Loucy (cell line): ENCODE results near the gene PAQR4.
"Not testable (repeated sequence)": the region's sequence is repeated elsewhere in the genome, so short reads cannot be mapped to it uniquely, and the experiment has no call there.

Source experiments
- H2AFZ ChIP-seq: fragments of 200-600 bp; sonication (generic); 2 replicates; pipeline ENCODE4 v1.6.0; 2016; ENCODE audit warnings: antibody characterized with exemption, mild to moderate bottlenecking, low read length, moderate library complexity
- H3F3A ChIP-seq: fragments of 200-600 bp; 2 replicates; pipeline ENCODE4 v1.6.0; 2016; ENCODE audit warnings: antibody characterized with exemption, low read depth, mild to moderate bottlenecking
- H3K27me3 ChIP-seq: fragments of 200-600 bp; sonication (generic); 2 replicates; pipeline ENCODE4 v1.6.1; 2014; ENCODE audit warnings: low read length, mild to moderate bottlenecking; ENCODE audit not compliant: insufficient read depth, poor library complexity, severe bottlenecking
- H3K36me3 ChIP-seq: fragments of 200-600 bp; sonication (generic); 2 replicates; pipeline ENCODE4 v1.6.1; 2016; ENCODE audit warnings: low read length; ENCODE audit not compliant: insufficient read depth
- H3K4me1 ChIP-seq: fragments of 200-600 bp; sonication (generic); 2 replicates; pipeline ENCODE4 v1.5.1; 2014; ENCODE audit warnings: low read length, mild to moderate bottlenecking; ENCODE audit not compliant: insufficient read depth, poor library complexity, severe bottlenecking
- H3K4me2 ChIP-seq: fragments of 200-600 bp; sonication (generic); 2 replicates; pipeline ENCODE4 v1.6.0; 2014; ENCODE audit warnings: antibody characterized with exemption, low read length, low read depth, mild to moderate bottlenecking; ENCODE audit not compliant: poor library complexity, severe bottlenecking
- H3K4me3 ChIP-seq: fragments of 200-600 bp; sonication (generic); 2 replicates; pipeline ENCODE4 v1.5.1; 2014; ENCODE audit warnings: low read length, mild to moderate bottlenecking, mixed read lengths; ENCODE audit not compliant: poor library complexity, severe bottlenecking
- H3K79me2 ChIP-seq: fragments of 200-600 bp; sonication (generic); 2 replicates; pipeline ENCODE4 v1.6.1; 2014; ENCODE audit warnings: low read length; ENCODE audit not compliant: insufficient read depth
- H3K9ac ChIP-seq: fragments of 200-600 bp; sonication (generic); 2 replicates; pipeline ENCODE4 v1.6.0; 2014; ENCODE audit warnings: mild to moderate bottlenecking, low read depth, low read length, moderate library complexity; ENCODE audit not compliant: poor library complexity, severe bottlenecking
- H3K9me2 ChIP-seq: fragments of 200-600 bp; sonication (generic); replicated peaks from 2 replicates; pipeline ENCODE4 v1.6.1; 2016; ENCODE audit warnings: low read depth, low read length, mixed read lengths
- H3K9me3 ChIP-seq: fragments of 200-600 bp; sonication (generic); 2 replicates; pipeline ENCODE4 v1.6.1; 2014; ENCODE audit warnings: mild to moderate bottlenecking, antibody characterized with exemption, low read length, low read depth; ENCODE audit not compliant: insufficient read depth
- H4K20me1 ChIP-seq: fragments of 200-600 bp; sonication (generic); 2 replicates; pipeline ENCODE4 v1.6.0; 2014; ENCODE audit warnings: antibody characterized with exemption, low read length, mild to moderate bottlenecking; ENCODE audit not compliant: insufficient read depth, poor library complexity, severe bottlenecking
- EZH2phosphoT487 ChIP-seq: fragments of 200-600 bp; IDR thresholded peaks from 2 replicates; pipeline ENCODE4 v1.6.1; 2018; ENCODE audit warnings: antibody characterized with exemption, mild to moderate bottlenecking, moderate library complexity, borderline replicate concordance
- TF ChIP-seq, protein P1 (sequence below): fragments of 200-600 bp; sonication (generic); conservative IDR thresholded peaks from 2 replicates; pipeline ENCODE4 v1.5.1; 2014; ENCODE audit warnings: mild to moderate bottlenecking, antibody characterized with exemption, low read length

PAQR4 gene

GRCh38 chr16:2930236-2930635, 38.9 kb upstream of the PAQR4 start:
- no peaks in the 10 kb centered on the region for H4K20me1 ChIP-seq
- TF ChIP-seq, protein P1, sequence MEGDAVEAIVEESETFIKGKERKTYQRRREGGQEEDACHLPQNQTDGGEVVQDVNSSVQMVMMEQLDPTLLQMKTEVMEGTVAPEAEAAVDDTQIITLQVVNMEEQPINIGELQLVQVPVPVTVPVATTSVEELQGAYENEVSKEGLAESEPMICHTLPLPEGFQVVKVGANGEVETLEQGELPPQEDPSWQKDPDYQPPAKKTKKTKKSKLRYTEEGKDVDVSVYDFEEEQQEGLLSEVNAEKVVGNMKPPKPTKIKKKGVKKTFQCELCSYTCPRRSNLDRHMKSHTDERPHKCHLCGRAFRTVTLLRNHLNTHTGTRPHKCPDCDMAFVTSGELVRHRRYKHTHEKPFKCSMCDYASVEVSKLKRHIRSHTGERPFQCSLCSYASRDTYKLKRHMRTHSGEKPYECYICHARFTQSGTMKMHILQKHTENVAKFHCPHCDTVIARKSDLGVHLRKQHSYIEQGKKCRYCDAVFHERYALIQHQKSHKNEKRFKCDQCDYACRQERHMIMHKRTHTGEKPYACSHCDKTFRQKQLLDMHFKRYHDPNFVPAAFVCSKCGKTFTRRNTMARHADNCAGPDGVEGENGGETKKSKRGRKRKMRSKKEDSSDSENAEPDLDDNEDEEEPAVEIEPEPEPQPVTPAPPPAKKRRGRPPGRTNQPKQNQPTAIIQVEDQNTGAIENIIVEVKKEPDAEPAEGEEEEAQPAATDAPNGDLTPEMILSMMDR: no peak
- TF ChIP-seq EZH2phosphoT487: no peak
- H3K36me3 ChIP-seq: no peaks in the 10 kb centered on the region

GRCh38 chr16:2931231-2931914, 37.8 kb upstream of the PAQR4 start:
- not testable (repeated sequence) for H3F3A ChIP-seq, H3K4me2 ChIP-seq, H3K36me3 ChIP-seq, H3K4me3 ChIP-seq, H3K9me2 ChIP-seq, H3K9me3 ChIP-seq, H3K9ac ChIP-seq, H3K27me3 ChIP-seq, H2AFZ ChIP-seq, H3K79me2 ChIP-seq, H4K20me1 ChIP-seq, H3K4me1 ChIP-seq

More at GRCh38 chr16:2930236-2930635, 38.9 kb upstream of the PAQR4 start:
- Histone ChIP-seq H3K4me3 (no peak overlapping the region), H3F3A (no peaks in the 10 kb centered on the region), H3K9me3 (no peaks in the 10 kb centered on the region), H3K9me2 (no peaks in the 10 kb centered on the region), H3K4me1 (no peaks in the 10 kb centered on the region), H2AFZ (no peak overlapping the region), H3K4me2 (no peak overlapping the region), H3K79me2 (no peaks in the 10 kb centered on the region), H3K9ac (no peak overlapping the region), H3K27me3 (no peaks in the 10 kb centered on the region)

DNA sequence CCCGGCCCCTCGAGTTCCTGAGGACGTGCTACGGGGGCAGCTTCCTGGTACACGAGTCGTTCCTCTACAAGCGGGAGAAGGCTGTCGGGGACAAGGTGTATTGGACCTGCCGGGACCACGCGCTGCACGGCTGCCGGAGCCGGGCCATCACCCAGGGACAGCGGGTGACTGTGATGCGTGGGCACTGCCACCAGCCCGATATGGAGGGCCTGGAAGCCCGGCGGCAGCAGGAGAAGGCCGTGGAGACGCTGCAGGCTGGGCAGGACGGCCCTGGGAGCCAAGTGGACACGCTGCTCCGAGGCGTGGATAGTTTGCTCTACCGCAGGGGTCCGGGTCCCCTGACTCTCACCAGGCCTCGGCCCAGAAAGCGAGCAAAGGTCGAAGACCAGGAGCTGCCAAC, 36.0 kb upstream of the PAQR4 start:
- Histone ChIP-seq H2AFZ (no peak overlapping the region), H3F3A (no peaks in the 10 kb centered on the region), H3K4me2 (no peak overlapping the region), H3K9me3 (no peaks in the 10 kb centered on the region), H3K27me3 (no peaks in the 10 kb centered on the region), H3K36me3 (no peaks in the 10 kb centered on the region), H3K9me2 (no peaks in the 10 kb centered on the region), H3K4me1 (no peaks in the 10 kb centered on the region), H3K9ac (no peak overlapping the region), H3K79me2 (no peaks in the 10 kb centered on the region), H3K4me3 (no peak overlapping the region), H4K20me1 (no peaks in the 10 kb centered on the region)
- no peak for TF ChIP-seq EZH2phosphoT487
- TF ChIP-seq, protein P1: no peak

DNA sequence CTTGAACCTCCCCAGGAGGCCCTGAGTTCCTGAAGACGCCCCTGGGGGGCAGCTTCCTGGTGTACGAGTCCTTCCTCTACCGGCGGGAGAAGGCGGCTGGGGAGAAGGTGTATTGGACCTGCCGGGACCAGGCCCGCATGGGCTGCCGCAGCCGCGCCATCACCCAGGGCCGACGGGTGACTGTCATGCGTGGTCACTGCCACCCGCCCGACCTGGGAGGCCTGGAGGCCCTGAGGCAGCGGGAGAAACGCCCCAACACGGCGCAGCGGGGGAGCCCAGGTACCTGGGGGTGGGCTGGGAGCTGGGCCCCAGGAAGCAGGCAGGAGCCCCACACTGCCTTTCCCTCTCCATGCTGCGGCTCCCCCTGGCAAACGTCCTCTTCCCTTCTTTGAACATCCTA, 35.4 kb upstream of the PAQR4 start:
- H3K4me2 ChIP-seq: no peak overlapping the region
- no peak for TF ChIP-seq EZH2phosphoT487
- TF ChIP-seq, protein P1: no peak
- no peaks in the 10 kb centered on the region for H4K20me1 ChIP-seq
- H3K4me1 ChIP-seq: no peaks in the 10 kb centered on the region
- H2AFZ ChIP-seq: no peak overlapping the region
- H3K4me3 ChIP-seq: no peak overlapping the region
- H3F3A ChIP-seq: no peaks in the 10 kb centered on the region
- H3K9me2 ChIP-seq: no peaks in the 10 kb centered on the region
- no peaks in the 10 kb centered on the region for H3K79me2 ChIP-seq
- H3K27me3 ChIP-seq: no peaks in the 10 kb centered on the region
- H3K9me3 ChIP-seq: no peaks in the 10 kb centered on the region
- no peak overlapping the region for H3K9ac ChIP-seq
- no peaks in the 10 kb centered on the region for H3K36me3 ChIP-seq
